Astrocyte (in vitro differentiated cells and primary cell): ENCODE data around the gene IL1RAP. TPM values are rescaled to one million over a fixed set of nuclear protein-coding genes. Genes with fewer than 3 reads are reported as not detected.

Experiments
- DNase-seq: peaks from one replicate; pipeline ENCODE4 v3.0.0-alpha.2; 2010; ENCODE audit warnings: low read depth
- FAIRE-seq: peaks from 2 replicates; lab custom pipeline; 2011; peaks lifted over from hg19 to GRCh38; lab: Jason Lieb, UNC
- H2AFZ ChIP-seq: 2 replicates; pipeline ENCODE4 v1.6.0; 2012; ENCODE audit warnings: low read depth, low read length, inconsistent platforms
- H3K27ac ChIP-seq: 2 replicates; pipeline ENCODE4 v1.5.1; 2011; ENCODE audit warnings: low read depth, low read length, inconsistent platforms
- H3K27me3 ChIP-seq: 2 replicates; pipeline ENCODE4 v1.6.0; 2011; ENCODE audit warnings: low read length, inconsistent platforms; ENCODE audit not compliant: insufficient read depth
- H3K36me3 ChIP-seq: 2 replicates; pipeline ENCODE4 v1.5.1; 2011; ENCODE audit warnings: low read length, inconsistent platforms; ENCODE audit not compliant: insufficient read depth
- H3K4me1 ChIP-seq: 2 replicates; pipeline ENCODE4 v1.5.1; 2011; ENCODE audit warnings: low read length, inconsistent platforms; ENCODE audit not compliant: insufficient read depth
- H3K4me2 ChIP-seq: 2 replicates; pipeline ENCODE4 v1.6.0; 2012; ENCODE audit warnings: low read length, inconsistent platforms
- H3K4me3 ChIP-seq: 2 replicates; pipeline ENCODE4 v1.5.1; 2011; ENCODE audit warnings: low read depth, mild to moderate bottlenecking, low read length, inconsistent platforms; ENCODE audit not compliant: insufficient read depth
- H3K79me2 ChIP-seq: 2 replicates; pipeline ENCODE4 v1.6.0; 2012; ENCODE audit warnings: mild to moderate bottlenecking, low read length, inconsistent platforms; ENCODE audit not compliant: insufficient read depth
- H3K9ac ChIP-seq: 2 replicates; pipeline ENCODE4 v1.6.0; 2012; ENCODE audit warnings: mild to moderate bottlenecking, low read length, inconsistent platforms
- H3K9me3 ChIP-seq: 2 replicates; pipeline ENCODE4 v1.5.1; 2012; ENCODE audit warnings: low read depth, mild to moderate bottlenecking, low read length, inconsistent platforms; ENCODE audit not compliant: insufficient read depth
- H4K20me1 ChIP-seq: 2 replicates; pipeline ENCODE4 v1.6.0; 2012; ENCODE audit warnings: low read length, inconsistent platforms; ENCODE audit not compliant: insufficient read depth
- H3K27ac Mint-ChIP-seq: one replicate; pipeline ENCODE4 v1.8.0; 2021; ENCODE audit warnings: mild to moderate bottlenecking, mixed read lengths; ENCODE audit not compliant: unreplicated experiment
- H3K27me3 Mint-ChIP-seq: one replicate; pipeline ENCODE4 v1.8.0; 2021; ENCODE audit warnings: low read depth, mixed read lengths; ENCODE audit not compliant: unreplicated experiment
- H3K36me3 Mint-ChIP-seq: one replicate; pipeline ENCODE4 v1.8.0; 2021; ENCODE audit warnings: low read depth, mixed read lengths; ENCODE audit not compliant: unreplicated experiment
- H3K4me1 Mint-ChIP-seq: one replicate; pipeline ENCODE4 v1.8.0; 2021; ENCODE audit warnings: low read depth, mixed read lengths; ENCODE audit not compliant: unreplicated experiment
- H3K4me3 Mint-ChIP-seq: one replicate; pipeline ENCODE4 v1.8.0; 2021; ENCODE audit warnings: mild to moderate bottlenecking, moderate library complexity, mixed read lengths; ENCODE audit not compliant: unreplicated experiment
- H3K9me3 Mint-ChIP-seq: one replicate; pipeline ENCODE4 v1.8.0; 2021; ENCODE audit warnings: mild to moderate bottlenecking, mixed read lengths; ENCODE audit not compliant: unreplicated experiment
- CTCF ChIP-seq: IDR thresholded peaks from 2 replicates; pipeline ENCODE4 v1.5.1; 2011; ENCODE audit warnings: low read depth, mild to moderate bottlenecking, inconsistent platforms, low read length, moderate library complexity; ENCODE audit not compliant: insufficient read depth
- EZH2 ChIP-seq: IDR thresholded peaks from 2 replicates; pipeline ENCODE4 v1.6.1; 2012; ENCODE audit warnings: mild to moderate bottlenecking, low read length, inconsistent platforms; ENCODE audit not compliant: insufficient read depth
- total RNA-seq: library from RNA; stranded (reverse); gene quantifications from 2 replicates; pipeline ENCODE4 v1.2.1, GENCODE V29; 2021

IL1RAP gene
- total RNA-seq, 1 donor from 2014 or later, result 19.4 TPM

DNA sequence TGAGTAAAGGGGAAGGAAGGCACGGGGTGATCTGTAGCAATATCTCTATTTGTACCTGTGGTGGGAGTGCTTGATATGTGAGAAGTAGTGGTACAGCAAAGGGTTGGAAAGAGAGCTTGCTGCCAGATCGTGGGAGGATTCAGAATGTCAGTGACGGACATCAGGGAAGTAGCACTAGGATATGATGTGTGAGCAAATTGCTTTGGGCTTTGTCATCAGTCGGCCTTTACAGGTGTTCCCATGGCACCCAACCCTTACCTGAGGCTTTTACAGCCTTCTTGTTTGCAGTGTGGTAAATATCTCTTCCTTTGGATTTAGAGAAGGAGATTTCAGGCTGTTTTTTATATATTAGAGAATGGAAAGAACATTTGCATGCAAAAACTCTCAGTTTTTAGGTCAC lies 29.8 kb downstream of the IL1RAP start:
- Histone ChIP-seq H3K79me2 (peaks cover 6% of the 10 kb centered on the region), H2AFZ (no peak overlapping the region), H3K9ac (no peak overlapping the region), H3K4me1 (no peaks in the 10 kb centered on the region), H3K27ac (no peak overlapping the region), H3K36me3 (no peaks in the 10 kb centered on the region), H3K4me2 (no peak overlapping the region), H4K20me1 (no peaks in the 10 kb centered on the region), H3K9me3 (no peaks in the 10 kb centered on the region), H3K4me3 (no peak overlapping the region), H3K27me3 (no peaks in the 10 kb centered on the region)
- Mint-ChIP-seq H3K4me1 (peaks cover 10% of the 10 kb centered on the region), H3K36me3 (no peaks in the 10 kb centered on the region), H3K27me3 (no peaks in the 10 kb centered on the region), H3K4me3 (no peak overlapping the region), H3K27ac (peak overlapping the region; percentile 7), H3K9me3 (no peaks in the 10 kb centered on the region)
- no peak for DNase-seq
- TF ChIP-seq CTCF, result no peak
- no peak for TF ChIP-seq EZH2
- peak; percentile 9 for FAIRE-seq

- Histone ChIP-seq H3K27ac (no peak overlapping the region), H3K36me3 (no peaks in the 10 kb centered on the region), H3K79me2 (peaks cover 6% of the 10 kb centered on the region), H2AFZ (no peak overlapping the region), H3K4me3 (no peak overlapping the region), H3K27me3 (no peaks in the 10 kb centered on the region), H3K4me1 (no peaks in the 10 kb centered on the region), H3K4me2 (no peak overlapping the region), H3K9me3 (no peaks in the 10 kb centered on the region), H4K20me1 (no peaks in the 10 kb centered on the region), H3K9ac (no peak overlapping the region)
- Mint-ChIP-seq H3K4me3 (no peak overlapping the region), H3K27ac (no peak overlapping the region), H3K4me1 (peaks cover 10% of the 10 kb centered on the region), H3K27me3 (no peaks in the 10 kb centered on the region), H3K9me3 (peaks cover 4% of the 10 kb centered on the region), H3K36me3 (no peaks in the 10 kb centered on the region)
- DNase-seq (no peak), FAIRE-seq (no peak)
- TF ChIP-seq EZH2 (no peak), CTCF (no peak)
These were observed 31.3 kb downstream of the IL1RAP start for GRCh38 chr3:190545191-190545590.

DNA sequence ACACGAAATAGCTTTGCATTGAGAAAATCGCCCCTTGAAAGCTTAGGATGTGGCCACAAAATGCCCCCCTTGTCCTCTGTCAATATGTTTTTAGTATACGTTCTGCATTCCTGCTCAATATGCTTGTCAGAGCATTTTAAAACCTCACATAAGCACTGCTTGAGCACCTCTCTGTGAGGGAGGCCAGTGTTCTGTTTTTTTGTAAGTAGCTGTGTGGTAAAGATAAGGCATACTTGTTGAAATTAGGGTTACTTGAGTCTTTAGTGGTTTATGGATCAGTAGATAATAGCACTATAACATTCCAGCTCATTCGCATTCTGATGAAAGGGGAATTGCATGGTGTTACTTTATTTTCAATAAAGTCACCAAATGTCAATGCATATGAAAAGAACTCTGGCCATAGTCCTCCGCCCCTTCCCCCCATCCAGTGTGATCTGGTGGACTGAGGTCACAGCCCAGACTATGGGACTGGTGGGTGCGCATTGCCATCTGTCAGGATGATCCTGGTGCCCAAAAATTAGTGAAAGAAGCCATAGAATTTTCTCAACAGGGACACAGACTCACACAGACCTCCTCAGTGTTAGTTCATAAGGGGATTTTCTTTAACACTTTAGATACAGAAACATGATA lies 33.1 kb downstream of the IL1RAP start:
- Histone ChIP-seq H3K79me2 (peaks cover 6% of the 10 kb centered on the region), H3K4me2 (no peak overlapping the region), H3K27ac (no peak overlapping the region), H3K4me3 (no peak overlapping the region), H4K20me1 (no peaks in the 10 kb centered on the region), H3K9ac (no peak overlapping the region), H3K9me3 (no peaks in the 10 kb centered on the region), H3K36me3 (no peaks in the 10 kb centered on the region), H3K4me1 (no peaks in the 10 kb centered on the region), H2AFZ (no peak overlapping the region), H3K27me3 (no peaks in the 10 kb centered on the region)
- peaks cover 10% of the 10 kb centered on the region for H3K4me1 Mint-ChIP-seq
- no peak overlapping the region for H3K27ac Mint-ChIP-seq
- FAIRE-seq, result no peak
- TF ChIP-seq EZH2 (no peak), CTCF (no peak)
- H3K4me3 Mint-ChIP-seq, result no peak overlapping the region
- no peaks in the 10 kb centered on the region for H3K36me3 Mint-ChIP-seq
- peaks cover 4% of the 10 kb centered on the region for H3K9me3 Mint-ChIP-seq
- H3K27me3 Mint-ChIP-seq, result no peaks in the 10 kb centered on the region
- no peak for DNase-seq
